ENCODE data around the gene BAX.

BAX gene

DNA sequence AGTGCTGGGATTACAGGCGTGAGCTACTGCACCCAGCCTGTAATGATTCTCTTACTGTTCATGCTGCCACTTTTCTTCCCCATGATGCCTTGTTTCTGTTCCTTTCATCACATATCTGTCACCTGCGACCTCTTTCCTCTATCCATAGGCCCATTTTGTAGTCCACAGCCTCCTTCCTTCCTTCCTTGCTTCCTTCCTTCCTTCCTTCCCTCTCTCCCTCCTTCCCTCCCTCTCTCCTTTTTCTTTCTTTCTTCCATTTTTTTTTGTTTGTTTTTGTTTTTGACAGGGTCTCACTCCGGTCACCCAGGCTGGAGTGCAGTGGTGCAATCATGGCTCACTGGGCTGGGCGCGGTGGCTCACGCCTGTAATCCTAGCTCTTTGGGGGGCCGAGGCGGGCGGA, 34.2 kb downstream of the BAX start:
- no peak for FAIRE-seq

DNA sequence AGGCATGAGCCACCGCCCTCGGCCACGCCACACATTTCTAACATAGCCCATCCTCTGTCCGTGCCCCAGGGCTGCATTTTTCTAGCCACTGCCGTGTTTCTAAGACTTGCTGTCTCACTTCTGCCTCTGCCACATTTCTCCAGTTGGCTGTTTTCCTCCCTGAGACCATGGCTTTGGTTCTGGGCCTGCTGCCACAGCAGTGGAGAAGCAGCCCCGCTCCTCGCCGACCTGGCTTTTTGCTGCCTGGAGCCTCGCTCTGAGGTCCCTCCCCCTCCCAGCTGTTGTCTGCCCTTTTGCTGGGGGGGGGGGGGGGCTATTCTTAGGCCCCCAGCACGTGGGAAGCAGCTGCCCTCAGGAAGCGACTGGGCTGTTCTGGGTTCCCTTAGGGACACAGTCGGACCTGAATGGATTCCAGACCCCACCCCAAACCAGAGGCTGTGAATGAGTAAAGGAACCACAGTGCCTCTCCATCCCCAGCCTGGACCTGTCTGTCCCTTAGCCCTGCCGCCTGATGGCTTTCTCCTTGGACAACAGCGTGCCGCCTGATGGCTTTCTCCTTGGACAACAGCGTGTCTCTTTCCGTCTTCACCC, 35.1 kb downstream of the BAX start:
- FAIRE-seq, result no peak

DNA sequence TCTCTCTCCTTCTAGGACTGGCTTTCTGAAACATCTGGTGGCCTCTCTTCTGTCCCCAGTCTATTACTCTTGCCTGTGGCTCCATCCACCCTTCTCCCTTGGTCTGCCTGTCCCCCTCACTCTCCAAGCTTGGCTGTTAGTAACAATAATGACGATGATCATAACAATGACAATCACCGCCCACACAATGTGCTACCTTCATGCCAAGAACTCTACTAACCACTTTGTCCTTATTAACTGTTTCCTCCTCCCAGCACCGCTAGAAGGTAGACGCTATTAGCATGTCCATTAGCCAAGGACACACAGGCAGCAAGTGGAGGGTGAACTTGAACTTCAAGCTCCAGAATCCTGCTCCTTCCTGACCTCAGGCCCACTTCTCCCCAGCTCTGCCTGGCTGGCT, 35.7 kb downstream of the BAX start:
- no peak for FAIRE-seq

DNA sequence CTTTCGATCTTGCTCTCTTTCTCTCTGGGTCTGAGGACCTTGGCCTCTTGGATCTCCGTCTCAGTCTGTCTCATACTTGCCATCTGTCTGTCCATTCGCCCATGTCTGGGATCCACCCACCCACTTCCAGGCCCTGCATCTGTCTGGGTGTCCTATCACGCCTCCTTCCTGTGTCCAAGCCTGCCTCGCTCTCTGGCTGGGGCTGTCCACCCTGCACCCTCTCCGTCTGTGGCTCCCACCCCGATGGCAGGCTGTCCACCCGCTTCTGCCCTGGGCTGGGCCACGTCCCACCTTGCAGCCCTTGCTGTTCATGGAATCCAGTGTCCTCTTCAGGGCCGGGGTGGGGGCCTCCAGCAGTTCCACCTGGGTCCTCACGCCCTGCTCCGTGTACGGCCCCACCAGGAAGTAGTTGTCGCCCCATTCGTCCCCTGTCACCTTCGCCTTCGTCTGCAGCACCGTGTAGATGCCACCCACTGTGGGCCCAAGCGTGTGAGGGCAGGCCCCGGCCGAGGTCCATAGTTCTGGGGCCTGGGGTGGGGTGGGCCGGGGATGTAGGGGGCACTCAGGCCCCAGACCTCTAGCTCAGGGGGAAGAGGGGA, 36.4 kb downstream of the BAX start:
- no peak for FAIRE-seq

DNA sequence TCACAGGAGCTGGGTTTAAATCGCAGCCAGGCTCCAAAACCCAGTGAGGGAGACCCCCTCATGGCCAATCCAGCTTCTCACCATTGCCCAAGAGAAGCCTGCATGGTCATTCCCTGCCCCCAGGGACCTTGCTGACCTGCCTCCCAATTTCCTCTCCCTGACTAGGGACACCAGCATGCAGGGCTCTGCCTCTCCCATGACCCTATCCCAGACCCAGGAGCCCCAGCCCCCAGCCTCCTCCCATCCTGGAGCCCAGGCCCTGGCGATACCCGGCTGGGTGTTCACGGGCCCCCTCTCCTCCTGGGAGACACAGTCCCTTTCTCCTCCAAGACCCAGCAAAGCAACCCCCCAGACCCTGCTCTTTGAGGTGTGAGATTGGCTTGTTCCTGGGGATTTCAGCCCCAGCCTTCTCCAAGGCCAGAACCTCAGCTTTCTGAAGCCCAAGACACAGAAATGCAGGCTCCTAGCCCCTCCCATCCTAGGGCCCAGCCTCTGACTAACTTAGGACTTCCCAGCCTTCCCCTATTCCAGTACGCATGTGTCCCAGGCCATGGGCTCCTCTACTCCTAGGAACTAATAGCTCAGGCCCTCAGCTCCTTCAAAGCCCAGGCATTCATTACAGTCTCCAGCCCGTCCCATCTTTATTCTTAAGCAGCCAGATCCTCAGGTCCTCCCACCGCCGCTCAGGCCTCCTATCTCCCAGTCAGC, 37.4 kb downstream of the BAX start:
- peak; percentile 62 for FAIRE-seq

DNA sequence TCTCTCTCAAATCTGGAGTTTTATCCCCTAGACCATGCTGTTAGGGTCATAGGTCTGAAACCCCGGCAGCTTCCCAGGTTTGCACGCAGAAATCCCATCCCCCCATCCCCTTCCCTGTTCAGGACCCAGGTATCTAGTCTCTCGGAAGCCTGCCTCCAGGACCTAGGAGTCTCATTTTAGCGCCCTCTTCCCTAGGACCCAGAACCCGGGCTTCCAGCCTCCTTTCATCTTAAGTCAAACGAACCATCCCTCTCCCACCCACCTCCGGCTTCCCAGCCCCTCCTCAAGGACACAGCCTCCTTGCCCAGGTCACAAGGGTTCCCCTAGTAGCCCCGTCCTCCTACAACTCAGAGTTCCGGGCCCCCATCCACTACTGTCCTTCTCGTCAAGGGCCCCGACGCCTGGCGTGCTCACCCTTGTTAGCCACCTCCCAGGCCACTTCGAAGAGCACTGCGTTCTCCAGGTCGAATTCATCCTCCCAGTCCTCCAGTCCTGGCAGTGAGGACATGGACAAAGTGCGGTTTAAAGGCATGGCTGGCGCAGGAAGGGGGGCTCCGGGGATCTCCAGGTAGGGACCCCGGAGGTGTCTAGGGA, 38.0 kb downstream of the BAX start:
- no peak for FAIRE-seq

DNA sequence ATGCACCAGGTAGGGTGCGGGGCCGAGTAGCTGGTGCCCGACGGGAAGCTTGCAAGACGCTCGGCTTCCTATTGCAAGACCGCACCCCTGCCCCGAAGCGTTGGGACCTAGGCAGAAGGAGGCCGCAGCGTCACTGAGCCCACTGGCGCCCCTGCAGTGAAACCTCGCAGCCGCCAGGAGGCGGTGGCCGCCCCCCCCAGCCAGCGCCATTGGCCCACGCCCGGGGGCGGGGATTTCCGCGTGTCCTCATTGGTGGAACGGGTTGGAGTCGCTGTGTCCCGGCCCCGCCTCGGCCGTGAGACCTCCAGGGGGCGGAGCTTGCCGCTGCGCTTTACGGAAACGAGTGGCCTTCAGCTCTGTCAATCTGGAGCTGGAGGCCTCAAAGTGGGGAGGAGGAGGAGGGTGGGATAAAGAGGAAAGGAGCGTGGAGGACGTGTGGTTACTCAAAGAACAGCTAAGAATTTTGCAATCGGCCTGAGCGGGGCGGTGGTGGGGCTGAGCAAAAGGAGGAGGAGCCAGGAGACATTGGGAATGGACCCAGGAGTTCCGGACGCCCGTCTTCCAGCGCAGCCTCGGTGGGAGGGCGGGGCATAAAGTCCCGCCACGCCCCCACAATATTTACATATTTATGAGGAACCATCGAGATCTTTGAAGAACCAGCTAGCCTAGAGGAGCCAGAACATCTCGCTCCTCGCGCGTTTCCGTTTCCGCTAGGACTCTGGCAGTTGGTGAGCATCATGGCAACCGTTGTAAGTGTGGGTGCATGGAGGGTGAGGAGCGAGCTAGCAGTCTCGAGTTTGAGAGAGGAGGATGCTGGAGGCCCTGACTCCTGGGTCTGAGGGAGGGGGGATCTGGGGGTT, 38.7 kb downstream of the BAX start, which contains the start of the genes GYS1 and RUVBL2:
Gene GYS1, minus strand, starts transcription at position 135 of the 860 bp plus-strand sequence. CDS start 197 bp downstream, outside the sequence.
Gene RUVBL2, plus strand, starts transcription at position 713 of the 860 bp plus-strand sequence. Its CDS starts 25 bp downstream, at position 738.
- peak; percentile 99 for FAIRE-seq

DNA sequence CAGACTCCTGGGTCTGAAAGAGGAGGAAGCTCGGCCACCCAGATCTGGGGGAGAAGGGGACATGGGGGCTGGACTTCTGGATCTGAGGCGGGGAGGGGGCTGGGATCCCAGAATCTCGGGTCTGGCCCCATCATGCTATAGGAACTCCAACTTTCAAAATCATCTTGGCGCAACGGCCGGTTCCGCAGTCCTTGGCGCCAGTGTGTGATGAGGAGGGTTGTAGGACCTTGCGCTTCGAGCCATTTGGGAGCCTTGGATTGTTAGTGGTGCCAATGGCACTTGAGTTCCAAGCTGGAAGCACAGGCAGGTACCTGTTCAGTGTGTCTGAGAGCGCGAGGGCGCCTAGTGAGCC, 39.3 kb downstream of the BAX start:
- no peak for FAIRE-seq

DNA sequence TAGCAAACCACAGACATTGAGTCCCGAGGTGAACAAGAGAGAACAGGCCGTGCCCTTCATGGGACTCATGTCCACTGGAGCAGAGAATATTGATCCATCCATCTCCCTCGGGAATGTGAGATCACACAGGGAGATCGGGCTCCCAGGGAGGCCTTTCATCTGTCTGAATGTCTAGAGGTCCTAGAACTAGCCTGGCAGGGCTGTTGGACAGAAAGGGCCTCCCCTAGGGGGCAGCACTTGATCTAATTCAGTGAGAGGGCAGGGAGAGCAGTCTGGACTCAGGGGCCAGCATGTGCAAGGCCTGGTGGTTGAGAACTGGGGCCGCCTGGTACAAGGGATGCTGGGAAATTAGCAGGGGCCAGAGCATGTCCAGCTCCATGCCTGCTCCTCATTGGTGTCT, 43.3 kb downstream of the BAX start:
- FAIRE-seq, result no peak

DNA sequence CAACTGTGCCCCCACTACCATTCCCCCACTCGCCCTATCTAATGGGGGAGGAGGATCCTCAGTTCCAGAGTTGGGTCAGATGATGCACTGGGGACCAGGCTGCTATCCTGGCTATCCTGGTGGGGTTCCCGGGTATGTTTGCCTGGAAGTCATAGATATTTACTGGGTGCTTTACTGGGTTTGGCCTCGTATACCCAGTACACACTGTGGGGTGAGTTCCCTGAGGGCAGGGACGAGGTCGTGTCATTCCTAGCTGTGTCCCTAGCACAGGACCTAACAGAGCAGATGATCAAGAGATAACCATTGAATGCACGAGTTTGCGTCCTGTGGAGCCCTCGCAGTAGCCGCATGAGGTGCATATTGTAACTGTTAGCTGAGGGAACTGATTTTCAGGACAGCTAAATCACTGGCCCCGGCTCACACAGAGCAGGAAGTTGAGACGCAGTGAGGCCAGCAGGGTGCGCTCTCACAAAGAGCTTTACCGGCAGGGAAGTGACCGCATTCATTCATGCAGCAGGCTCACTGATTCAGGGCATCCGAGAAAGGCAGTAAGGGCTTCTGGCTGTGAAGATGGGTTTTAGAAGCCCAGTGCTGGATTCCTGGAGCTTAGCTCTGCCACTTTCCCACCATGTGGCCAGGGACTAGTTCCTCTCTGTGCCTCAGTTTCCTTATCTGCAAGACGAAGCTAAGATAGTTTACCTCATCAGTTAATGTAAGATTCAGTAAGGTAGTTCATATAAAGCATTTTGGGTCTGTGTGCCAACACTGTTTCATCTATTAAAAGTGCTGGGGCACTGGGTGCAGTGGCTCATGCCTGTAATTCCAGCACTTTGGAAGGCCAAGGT, 45.0 kb downstream of the BAX start:
- peak; percentile 50 for FAIRE-seq

DNA sequence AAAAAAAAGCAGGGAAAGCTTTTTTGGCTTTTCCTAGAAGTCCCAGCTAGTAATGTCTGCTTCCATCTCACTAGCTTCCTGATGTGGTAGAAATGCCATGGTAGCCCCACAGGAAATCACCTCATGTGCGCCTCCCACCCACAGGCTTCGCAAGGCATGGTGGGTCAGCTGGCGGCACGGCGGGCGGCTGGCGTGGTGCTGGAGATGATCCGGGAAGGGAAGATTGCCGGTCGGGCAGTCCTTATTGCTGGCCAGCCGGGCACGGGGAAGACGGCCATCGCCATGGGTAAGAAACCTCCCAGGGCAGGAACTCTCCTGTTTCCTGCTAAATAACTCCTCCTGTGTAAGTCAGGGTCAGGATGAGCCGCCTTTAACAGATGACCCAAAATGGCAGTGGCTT, 49.5 kb downstream of the BAX start:
- no peak for FAIRE-seq

DNA sequence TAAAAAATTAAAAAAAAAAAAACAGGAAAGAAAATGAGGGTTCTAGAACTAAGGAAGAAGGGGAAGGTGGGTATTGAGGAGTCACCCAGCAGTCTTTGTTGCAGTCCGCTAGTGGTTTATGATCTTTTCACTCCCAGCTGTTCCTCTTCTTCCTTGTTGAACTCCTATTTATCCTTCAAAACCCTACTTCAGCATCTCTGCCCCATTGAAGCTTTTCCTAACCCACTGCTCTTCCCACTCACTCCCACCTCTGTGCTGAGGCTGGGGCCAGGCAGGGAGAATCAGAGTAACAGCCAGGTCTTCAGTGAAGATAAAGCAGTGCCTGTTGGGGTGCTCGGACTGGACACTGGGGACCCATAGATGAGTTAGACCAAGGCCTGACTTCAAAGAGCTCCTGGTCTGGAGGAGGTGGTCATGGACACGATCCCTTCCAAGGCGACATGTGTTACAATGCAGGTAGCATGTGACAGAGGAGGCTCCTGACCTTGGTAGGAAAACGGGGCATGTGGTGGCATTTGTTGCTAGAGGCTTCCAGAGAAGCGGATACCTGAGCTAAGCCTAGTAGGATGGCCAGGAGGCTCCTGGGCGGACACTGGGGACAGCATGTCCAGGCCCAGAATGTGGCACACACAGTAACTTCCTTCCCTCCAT, 50.4 kb downstream of the BAX start:
- no peak for FAIRE-seq

DNA sequence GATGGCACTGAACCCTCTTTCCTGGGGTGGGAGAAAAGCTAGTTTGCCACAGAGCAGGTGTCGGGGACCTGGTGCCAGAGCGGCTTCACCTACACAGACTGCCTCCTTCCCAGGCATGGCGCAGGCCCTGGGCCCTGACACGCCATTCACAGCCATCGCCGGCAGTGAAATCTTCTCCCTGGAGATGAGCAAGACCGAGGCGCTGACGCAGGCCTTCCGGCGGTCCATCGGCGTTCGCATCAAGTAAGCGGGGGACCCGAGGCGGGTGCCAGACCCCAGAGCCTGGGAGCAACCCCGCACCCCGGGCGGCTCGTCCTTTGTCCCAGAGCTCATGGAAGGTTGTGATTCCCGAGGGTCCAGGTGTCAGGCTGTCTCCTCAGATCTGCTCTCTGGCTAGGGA, 52.2 kb downstream of the BAX start:
- FAIRE-seq, result no peak

DNA sequence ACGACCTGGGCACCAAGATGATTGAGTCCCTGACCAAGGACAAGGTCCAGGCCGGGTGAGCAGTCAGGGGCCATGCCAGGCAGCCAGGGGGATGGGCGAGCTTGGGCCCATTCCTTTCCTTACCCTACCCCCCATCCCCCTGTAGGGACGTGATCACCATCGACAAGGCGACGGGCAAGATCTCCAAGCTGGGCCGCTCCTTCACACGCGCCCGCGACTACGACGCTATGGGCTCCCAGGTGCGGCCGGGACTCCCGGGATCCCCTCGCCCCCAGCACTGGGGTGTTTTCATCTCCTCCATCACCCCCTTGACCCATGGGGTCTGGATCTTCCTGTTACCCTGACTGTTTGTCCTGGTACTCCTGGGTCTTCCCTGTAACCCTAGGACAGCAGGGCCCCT, 55.2 kb downstream of the BAX start:
- no peak for FAIRE-seq

DNA sequence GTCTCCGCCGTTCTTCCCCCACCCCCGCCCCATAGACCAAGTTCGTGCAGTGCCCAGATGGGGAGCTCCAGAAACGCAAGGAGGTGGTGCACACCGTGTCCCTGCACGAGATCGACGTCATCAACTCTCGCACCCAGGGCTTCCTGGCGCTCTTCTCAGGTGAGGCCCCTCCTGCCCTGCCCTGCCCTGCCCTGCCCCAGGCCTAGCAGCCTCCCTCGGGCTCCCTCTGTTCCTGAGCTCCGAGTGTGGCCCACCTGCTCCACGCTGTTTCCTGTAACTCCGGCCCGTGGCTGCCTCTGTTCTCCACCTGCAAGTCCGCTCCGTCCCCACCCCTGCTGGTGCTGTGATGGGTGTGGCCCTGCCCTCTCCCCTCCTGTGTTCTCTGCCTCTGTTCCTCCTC, 55.8 kb downstream of the BAX start:
- no peak for FAIRE-seq

DNA sequence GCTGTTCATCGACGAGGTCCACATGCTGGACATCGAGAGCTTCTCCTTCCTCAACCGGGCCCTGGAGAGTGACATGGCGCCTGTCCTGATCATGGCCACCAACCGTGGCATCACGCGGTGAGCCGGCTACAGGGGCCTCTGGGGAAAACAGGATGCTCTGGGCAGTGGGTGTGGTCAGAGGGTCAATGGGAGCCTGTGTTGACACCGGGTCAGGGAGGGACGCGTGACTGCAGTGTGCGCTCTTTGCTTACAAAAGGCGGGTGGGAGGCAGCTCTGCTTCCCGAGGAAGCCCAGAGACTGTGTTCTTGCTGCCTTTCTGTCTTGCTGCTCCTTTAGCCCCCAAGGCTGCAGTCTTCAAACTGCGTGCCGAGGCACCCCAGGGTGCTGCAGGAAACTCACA, 56.5 kb downstream of the BAX start:
- no peak for FAIRE-seq
